ENCODE results near the gene ZHX3. TPM values are rescaled to one million over a fixed set of nuclear protein-coding genes. Genes with fewer than 3 reads are reported as not detected.

The ZHX3 gene
- total RNA-seq, 1 donor from 2014 or later: 13.9 TPM

DNA sequence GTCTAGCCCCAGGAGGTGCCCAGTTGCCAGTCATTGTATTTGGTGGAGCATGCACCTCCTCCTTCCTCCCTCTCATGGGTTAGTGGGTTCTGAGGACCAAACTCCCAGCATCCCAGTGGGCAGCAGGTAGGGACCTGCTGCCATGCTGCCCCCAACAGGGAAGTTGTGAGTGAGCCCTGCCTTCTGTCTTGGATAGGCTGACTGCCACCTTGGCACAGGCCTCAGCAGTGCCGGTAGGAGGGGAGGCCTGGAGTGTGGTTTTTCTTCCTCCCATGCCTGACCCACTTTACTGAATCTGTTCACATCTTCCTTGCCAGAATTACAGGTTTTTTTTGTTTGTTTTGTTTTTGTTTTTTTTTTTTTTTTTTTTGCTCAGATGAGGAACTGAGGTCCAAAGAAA, 155.6 kb downstream of the ZHX3 start:
- DNase-seq (ENCODE audit: low spot score in 2 of 2, unreplicated experiment in 2 of 2): no peak
- H3K27me3 Mint-ChIP-seq (ENCODE audit: low read depth): no peaks in the 10 kb centered on the region
- peaks cover 30% of the 10 kb centered on the region for H3K4me1 Mint-ChIP-seq
- no peak overlapping the region for H3K4me3 Mint-ChIP-seq
- peaks cover 44% of the 10 kb centered on the region for H3K36me3 Mint-ChIP-seq
- no peak overlapping the region for H3K27ac Mint-ChIP-seq
- no peak for TF ChIP-seq CTCF (IDR thresholded peaks at IDR 0.05; ENCODE audit: unreplicated experiment)
- no peaks in the 10 kb centered on the region for H3K9me3 Mint-ChIP-seq

DNA sequence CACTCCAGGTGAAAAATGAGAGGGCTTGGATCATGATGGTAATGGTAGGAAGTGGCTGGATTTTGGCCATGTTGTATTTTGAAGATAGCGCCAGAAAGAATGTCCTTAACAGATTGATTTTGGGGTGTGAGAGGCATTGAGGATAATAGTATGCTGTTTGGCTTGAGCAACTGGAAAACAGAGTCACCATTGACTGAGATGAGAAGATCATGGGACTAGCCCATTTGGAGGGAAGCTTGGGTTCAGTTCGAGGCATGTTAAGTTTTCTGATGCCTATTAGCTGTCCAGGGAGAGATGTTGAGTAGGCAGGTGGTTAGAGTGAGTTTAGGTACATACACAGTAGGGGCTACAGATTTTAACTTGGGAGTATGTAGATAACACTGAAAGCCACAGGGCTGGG, 156.8 kb downstream of the ZHX3 start:
- Mint-ChIP-seq H3K36me3 (peaks cover 41% of the 10 kb centered on the region), H3K4me1 (peaks cover 36% of the 10 kb centered on the region)

GRCh38 chr20:41159547-41159946, 158.0 kb downstream of the ZHX3 start:
- no peaks in the 10 kb centered on the region for H3K9me3 Mint-ChIP-seq
- DNase-seq (ENCODE audit: low spot score in 2 of 2, unreplicated experiment in 2 of 2): no peak
- peak overlapping the region; percentile 85 for H3K27ac Mint-ChIP-seq
- H3K4me1 Mint-ChIP-seq: peaks cover 36% of the 10 kb centered on the region
- no peaks in the 10 kb centered on the region for H3K27me3 Mint-ChIP-seq (ENCODE audit: low read depth)
- TF ChIP-seq CTCF (IDR thresholded peaks at IDR 0.05; ENCODE audit: unreplicated experiment): no peak
- peaks cover 33% of the 10 kb centered on the region for H3K36me3 Mint-ChIP-seq
- H3K4me3 Mint-ChIP-seq: no peak overlapping the region

More for the DNA sequence above, 156.8 kb downstream of the ZHX3 start:
- no peak for DNase-seq (ENCODE audit: low spot score in 2 of 2, unreplicated experiment in 2 of 2)
- no peak for TF ChIP-seq CTCF (IDR thresholded peaks at IDR 0.05; ENCODE audit: unreplicated experiment)
- Mint-ChIP-seq H3K9me3 (no peaks in the 10 kb centered on the region), H3K4me3 (no peak overlapping the region), H3K27me3 (ENCODE audit: low read depth) (no peaks in the 10 kb centered on the region), H3K27ac (no peak overlapping the region)

DNA sequence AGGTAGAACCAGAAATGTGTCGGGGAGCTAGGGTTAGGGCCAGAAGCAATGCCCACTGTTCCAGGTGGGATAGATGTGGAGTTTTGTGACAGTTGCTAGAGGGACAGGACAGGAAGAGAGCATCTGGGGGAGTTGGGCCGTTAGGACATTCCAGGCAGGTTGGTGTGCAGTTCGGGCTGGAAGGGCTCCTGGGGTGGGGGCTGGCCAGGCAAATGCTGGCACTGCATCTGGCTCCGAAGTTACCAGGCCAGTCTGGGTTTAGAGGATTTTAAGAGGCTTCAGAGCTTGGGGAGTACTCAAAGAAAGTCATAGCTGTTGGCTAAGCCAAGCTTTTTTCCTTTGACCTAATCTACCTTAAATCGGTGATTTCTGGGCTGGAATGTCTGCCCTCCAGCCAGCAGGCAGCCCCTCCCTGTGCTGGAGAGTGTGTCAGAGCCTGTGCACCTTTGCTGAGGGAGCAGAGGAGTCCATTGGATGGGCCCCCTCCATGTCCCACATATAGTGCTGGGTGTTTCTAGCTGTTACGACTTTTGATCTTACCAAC, 159.4 kb downstream of the ZHX3 start:
- no peak overlapping the region for H3K4me3 Mint-ChIP-seq
- no peak for TF ChIP-seq CTCF (IDR thresholded peaks at IDR 0.05; ENCODE audit: unreplicated experiment)
- H3K27me3 Mint-ChIP-seq (ENCODE audit: low read depth): no peaks in the 10 kb centered on the region
- peak overlapping the region; percentile 73 for H3K27ac Mint-ChIP-seq
- DNase-seq (ENCODE audit: low spot score in 2 of 2, unreplicated experiment in 2 of 2): no peak
- no peaks in the 10 kb centered on the region for H3K9me3 Mint-ChIP-seq
- H3K4me1 Mint-ChIP-seq: peaks cover 43% of the 10 kb centered on the region
- peaks cover 20% of the 10 kb centered on the region for H3K36me3 Mint-ChIP-seq

GRCh38 chr20:41155261-41155660, 162.3 kb downstream of the ZHX3 start:
- H3K4me1 Mint-ChIP-seq: peaks cover 46% of the 10 kb centered on the region

More at GRCh38 chr20:41155261-41155660, 162.3 kb downstream of the ZHX3 start:
- Mint-ChIP-seq H3K9me3 (no peaks in the 10 kb centered on the region), H3K27me3 (ENCODE audit: low read depth) (no peaks in the 10 kb centered on the region), H3K36me3 (peaks cover 7% of the 10 kb centered on the region), H3K27ac (no peak overlapping the region), H3K4me3 (no peak overlapping the region)
- no peak for TF ChIP-seq CTCF (IDR thresholded peaks at IDR 0.05; ENCODE audit: unreplicated experiment)
- DNase-seq (ENCODE audit: low spot score in 2 of 2, unreplicated experiment in 2 of 2): no peak
